Esophagus muscularis mucosa (tissue), 3 donors: ENCODE measurements around the gene SASH1.

Experiments
- CTCF ChIP-seq, 3 experiments: fragments of 200-600 bp in 2 of 3; fragments of 450-650 bp in 1 of 3; sonication (generic) in 2 of 3; IDR thresholded peaks; one replicate each; pipeline ENCODE4 v1.5.1; 2017 to 2019; ENCODE audit warnings: antibody characterized with exemption in 3 of 3, mild to moderate bottlenecking in 2 of 3, moderate library complexity in 1 of 3
- EP300 ChIP-seq: sonication (generic); formaldehyde crosslinking; IDR thresholded peaks from one replicate; pipeline ENCODE4 v1.6.1; 2017; ENCODE audit warnings: antibody characterized with exemption

GRCh38 chr6:148367411-148368024 is 24.9 kb downstream of the SASH1 start:
- TF ChIP-seq EP300 (peak; percentile 60), CTCF (IDR thresholded peaks at IDR 0.05) (no peak)
